K562 (cell line): Measurements from ENCODE around the gene GCK. TPM values are rescaled to one million over a fixed set of nuclear protein-coding genes. Genes with fewer than 3 reads are reported as not detected.

Source experiments
- FOS ChIP-seq: IDR thresholded peaks from 3 replicates; pipeline ENCODE4 v1.6.1; 2011; ENCODE audit not compliant: insufficient read length; ENCODE audit errors: extremely low read depth
- polyA plus RNA-seq, 8 experiments: library from polyadenylated mRNA; depleted of rRNA in 4 of 8; stranded (reverse) in 5 of 8; unstranded in 3 of 8; fragments of >200 nt; fragmentation: Nextera tagmentation in 2 of 8; fragmentation: Illumina TruSeq in 1 of 8; extraction: Ambion mirVana in 2 of 8; extraction: Trizol in 1 of 8; gene quantifications; 2 replicates each; pipeline versions ENCODE4 v1.2.1 to v1.2.3, GENCODE V29; 2011 to 2014; ENCODE audit warnings: inconsistent platforms in 1 of 8, missing spikeins in 1 of 8
- total RNA-seq, 7 experiments: library from RNA; depleted of rRNA in 6 of 7; stranded (reverse); fragments of >200 nt in 6 of 7; fragmentation: Illumina TruSeq in 2 of 7; extraction: Trizol in 2 of 7; gene quantifications; 2 replicates each; pipeline versions ENCODE4 v1.2.1 to v1.2.3, GENCODE V29; 2011 to 2021; ENCODE audit warnings: low replicate concordance in 1 of 7
- TF ChIP-seq, protein P1 (sequence below): fragments of 450-650 bp; IDR thresholded peaks from 2 replicates; pipeline ENCODE4 v1.6.1; 2016; ENCODE audit warnings: low read depth

Gene GCK
- total and polyA plus RNA-seq, 9 of the 15 experiments (the other 6 are each of a cell fraction or from before 2014, with no cell fraction given): 0.11 to 0.55 (median 0.16) TPM; not detected in 3

DNA sequence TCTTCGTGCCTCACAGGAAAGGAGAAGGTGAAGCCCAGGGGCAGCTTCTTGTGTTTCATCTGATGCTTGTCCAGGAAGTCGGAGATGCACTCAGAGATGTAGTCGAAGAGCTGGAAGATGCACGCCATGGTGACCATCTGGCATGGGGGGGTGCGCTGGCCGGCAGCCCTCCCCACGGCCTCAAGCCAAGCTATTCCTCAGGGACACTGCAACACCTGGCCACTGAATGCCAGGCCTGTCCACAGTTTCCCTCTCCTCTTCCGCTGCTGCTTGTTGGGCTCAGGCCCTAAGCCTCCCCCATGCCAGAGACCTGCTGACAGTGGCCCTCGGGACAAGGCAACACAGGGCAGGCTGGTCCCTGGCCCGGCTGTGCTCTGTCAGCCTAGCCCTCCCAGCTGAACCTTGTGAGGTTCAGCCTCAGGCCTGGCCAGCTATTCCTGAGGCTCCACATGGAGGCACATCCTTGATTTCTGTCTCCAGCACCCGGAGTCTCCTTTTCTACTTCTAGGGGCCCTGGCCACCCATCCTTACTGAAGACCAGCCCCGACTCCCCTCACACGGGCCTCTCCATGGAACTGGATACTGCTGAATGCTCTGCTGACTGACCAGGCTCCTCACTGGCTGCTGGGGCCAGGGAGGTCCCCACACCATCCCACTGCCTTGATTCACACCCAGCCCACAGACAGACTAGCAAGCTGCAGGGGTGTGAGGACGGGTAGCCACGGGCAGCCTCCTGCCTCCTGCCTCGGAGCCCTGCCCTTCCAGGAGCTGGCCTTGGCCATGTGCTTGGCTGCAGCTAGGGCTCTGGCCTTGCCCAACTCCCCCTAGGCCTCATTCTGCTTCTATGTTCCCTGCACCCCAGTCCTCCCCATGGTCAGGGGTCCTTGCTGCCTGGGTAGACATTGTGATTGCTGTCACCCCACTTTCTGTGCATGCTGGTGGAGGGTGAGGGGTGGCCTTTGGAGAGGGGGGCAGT lies 38.0 kb downstream of the GCK start (continued):
- TF ChIP-seq, protein P1, sequence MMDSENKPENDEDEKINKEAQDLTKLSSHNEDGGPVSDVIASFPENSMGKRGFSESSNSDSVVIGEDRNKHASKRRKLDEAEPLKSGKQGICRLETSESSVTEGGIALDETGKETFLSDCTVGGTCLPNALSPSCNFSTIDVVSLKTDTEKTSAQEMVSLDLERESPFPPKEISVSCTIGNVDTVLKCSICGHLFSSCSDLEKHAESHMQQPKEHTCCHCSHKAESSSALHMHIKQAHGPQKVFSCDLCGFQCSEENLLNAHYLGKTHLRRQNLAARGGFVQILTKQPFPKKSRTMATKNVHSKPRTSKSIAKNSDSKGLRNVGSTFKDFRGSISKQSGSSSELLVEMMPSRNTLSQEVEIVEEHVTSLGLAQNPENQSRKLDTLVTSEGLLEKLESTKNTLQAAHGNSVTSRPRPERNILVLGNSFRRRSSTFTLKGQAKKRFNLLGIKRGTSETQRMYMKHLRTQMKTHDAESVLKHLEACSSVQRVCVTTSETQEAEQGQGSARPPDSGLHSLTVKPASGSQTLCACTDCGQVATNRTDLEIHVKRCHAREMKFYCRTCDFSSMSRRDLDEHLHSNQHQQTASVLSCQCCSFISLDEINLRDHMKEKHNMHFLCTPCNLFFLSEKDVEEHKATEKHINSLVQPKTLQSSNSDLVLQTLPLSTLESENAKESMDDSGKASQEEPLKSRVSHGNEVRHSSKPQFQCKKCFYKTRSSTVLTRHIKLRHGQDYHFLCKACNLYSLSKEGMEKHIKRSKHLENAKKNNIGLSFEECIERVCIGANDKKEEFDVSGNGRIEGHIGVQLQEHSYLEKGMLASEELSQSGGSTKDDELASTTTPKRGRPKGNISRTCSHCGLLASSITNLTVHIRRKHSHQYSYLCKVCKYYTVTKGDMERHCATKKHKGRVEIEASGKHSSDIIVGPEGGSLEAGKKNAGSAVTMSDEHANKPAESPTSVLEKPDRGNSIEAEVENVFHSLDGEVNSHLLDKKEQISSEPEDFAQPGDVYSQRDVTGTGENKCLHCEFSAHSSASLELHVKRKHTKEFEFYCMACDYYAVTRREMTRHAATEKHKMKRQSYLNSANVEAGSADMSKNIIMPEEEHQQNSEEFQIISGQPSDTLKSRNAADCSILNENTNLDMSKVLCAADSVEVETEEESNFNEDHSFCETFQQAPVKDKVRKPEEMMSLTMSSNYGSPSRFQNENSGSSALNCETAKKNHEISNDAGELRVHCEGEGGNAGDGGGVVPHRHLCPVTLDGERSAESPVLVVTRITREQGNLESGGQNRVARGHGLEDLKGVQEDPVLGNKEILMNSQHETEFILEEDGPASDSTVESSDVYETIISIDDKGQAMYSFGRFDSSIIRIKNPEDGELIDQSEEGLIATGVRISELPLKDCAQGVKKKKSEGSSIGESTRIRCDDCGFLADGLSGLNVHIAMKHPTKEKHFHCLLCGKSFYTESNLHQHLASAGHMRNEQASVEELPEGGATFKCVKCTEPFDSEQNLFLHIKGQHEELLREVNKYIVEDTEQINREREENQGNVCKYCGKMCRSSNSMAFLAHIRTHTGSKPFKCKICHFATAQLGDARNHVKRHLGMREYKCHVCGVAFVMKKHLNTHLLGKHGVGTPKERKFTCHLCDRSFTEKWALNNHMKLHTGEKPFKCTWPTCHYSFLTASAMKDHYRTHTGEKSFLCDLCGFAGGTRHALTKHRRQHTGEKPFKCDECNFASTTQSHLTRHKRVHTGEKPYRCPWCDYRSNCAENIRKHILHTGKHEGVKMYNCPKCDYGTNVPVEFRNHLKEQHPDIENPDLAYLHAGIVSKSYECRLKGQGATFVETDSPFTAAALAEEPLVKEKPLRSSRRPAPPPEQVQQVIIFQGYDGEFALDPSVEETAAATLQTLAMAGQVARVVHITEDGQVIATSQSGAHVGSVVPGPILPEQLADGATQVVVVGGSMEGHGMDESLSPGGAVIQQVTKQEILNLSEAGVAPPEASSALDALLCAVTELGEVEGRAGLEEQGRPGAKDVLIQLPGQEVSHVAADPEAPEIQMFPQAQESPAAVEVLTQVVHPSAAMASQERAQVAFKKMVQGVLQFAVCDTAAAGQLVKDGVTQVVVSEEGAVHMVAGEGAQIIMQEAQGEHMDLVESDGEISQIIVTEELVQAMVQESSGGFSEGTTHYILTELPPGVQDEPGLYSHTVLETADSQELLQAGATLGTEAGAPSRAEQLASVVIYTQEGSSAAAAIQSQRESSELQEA: no peak
- no peak for TF ChIP-seq FOS
